Measurements from ENCODE around the gene RPS6KA5.

Gene RPS6KA5

DNA sequence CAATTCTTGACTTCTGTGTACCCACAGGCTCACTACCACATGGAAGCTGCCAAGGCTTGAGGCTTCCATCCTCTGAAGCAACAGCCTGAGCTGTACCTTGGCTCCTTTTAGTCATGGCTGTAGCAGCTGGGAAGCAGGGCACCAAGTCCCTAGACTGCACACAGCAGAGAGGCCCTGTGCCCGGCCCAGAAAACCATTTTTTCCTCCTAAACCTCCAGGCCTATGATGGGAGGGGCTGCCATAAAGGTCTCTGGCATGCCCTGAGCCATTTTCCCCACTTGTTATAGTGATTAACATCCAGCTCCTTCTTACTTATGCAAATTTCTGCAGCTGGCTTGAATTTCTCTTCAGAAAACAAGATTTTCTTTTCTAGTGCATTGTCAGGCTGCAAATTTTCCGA, 121.8 kb downstream of the RPS6KA5 start:
- TF ChIP-seq CTCF (IDR thresholded peaks at IDR 0.05; ENCODE audit: low read depth, low read length), result no peak
- no peak for DNase-seq (ENCODE audit: extremely low read depth, low read depth)

GRCh38 chr14:90936757-90937440, 123.5 kb downstream of the RPS6KA5 start:
- DNase-seq (ENCODE audit: extremely low read depth, low read depth), result no peak
- TF ChIP-seq CTCF (IDR thresholded peaks at IDR 0.05; ENCODE audit: low read depth, low read length), result no peak

GRCh38 chr14:90924621-90925340, 135.7 kb downstream of the RPS6KA5 start:
- peak; percentile 16 for DNase-seq (ENCODE audit: extremely low read depth, low read depth)
- no peak for TF ChIP-seq CTCF (IDR thresholded peaks at IDR 0.05; ENCODE audit: low read depth, low read length)

DNA sequence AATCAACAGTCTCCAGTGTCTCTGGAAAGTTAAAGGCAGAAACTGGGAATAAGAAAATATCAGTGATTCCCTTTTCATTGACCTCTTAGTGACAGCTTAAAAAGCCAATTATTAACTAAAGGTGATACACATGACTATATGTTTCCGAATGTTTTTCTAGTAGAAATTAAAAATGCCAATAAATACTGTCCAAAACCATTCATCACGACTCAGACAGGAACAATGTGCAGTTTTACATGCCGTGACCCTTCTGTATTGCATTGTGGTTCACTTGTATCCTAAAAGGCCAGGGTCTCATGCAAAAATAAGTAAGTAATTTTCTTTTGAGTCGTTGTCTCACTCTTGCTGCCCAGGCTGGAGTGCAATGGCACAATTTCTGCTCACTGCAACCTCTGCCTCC, 138.3 kb downstream of the RPS6KA5 start:
- no peak for TF ChIP-seq CTCF (IDR thresholded peaks at IDR 0.05; ENCODE audit: low read depth, low read length)
- DNase-seq (ENCODE audit: extremely low read depth, low read depth), result no peak

DNA sequence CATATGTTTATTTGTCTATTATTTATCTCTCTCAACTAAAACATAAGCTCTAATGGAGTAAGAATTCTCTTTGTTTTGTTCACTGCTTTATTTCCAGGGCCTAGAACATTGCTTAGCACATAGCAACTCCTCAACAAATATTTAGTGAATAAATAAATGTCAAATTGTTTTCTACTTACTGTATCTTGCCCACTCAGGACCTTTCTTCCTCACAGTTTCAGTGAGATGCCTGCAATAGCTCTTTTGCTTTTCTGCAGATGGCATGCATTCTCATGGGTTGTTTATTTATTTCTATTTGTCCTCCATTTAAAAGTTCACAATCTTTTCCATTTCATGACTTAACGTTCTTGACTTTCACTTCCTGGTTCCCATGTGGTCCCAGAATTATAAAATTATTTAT, 149.3 kb downstream of the RPS6KA5 start:
- no peak for TF ChIP-seq CTCF (IDR thresholded peaks at IDR 0.05; ENCODE audit: low read depth, low read length)

GRCh38 chr14:90907178-90907577, 153.3 kb downstream of the RPS6KA5 start:
- no peak for DNase-seq (ENCODE audit: extremely low read depth, low read depth)
- no peak for TF ChIP-seq CTCF (IDR thresholded peaks at IDR 0.05; ENCODE audit: low read depth, low read length)

More for the DNA sequence above, 149.3 kb downstream of the RPS6KA5 start:
- no peak for DNase-seq (ENCODE audit: extremely low read depth, low read depth)

- no peak for DNase-seq (ENCODE audit: extremely low read depth, low read depth)
Observed at GRCh38 chr14:90905531-90905930, 154.9 kb downstream of the RPS6KA5 start.

More at GRCh38 chr14:90905531-90905930, 154.9 kb downstream of the RPS6KA5 start:
- no peak for TF ChIP-seq CTCF (IDR thresholded peaks at IDR 0.05; ENCODE audit: low read depth, low read length)

Measured in AG09319 (cell line).